Smooth muscle cell (in vitro differentiated cells): ENCODE measurements around the gene FAM83D. TPM values are rescaled to one million over a fixed set of nuclear protein-coding genes. Genes with fewer than 3 reads are reported as not detected.
A peak's percentile ranks its signal among the peaks of the same experiment; 100 is the strongest.

Experiments used
- DNase-seq: peaks from one replicate; lab custom pipeline; 2025; ENCODE audit not compliant: unreplicated experiment; lab: John Stamatoyannopoulos, UW
- H2AFZ ChIP-seq: fragments of 200-600 bp; sonication (generic); 2 replicates; pipeline ENCODE4 v1.6.0; 2016; ENCODE audit warnings: antibody characterized with exemption, low read depth, mild to moderate bottlenecking
- H3F3A ChIP-seq: fragments of 200-600 bp; sonication (generic); 2 replicates; pipeline ENCODE4 v1.6.0; 2017; ENCODE audit warnings: antibody characterized with exemption, low read depth
- H3K27ac ChIP-seq: fragments of 200-600 bp; sonication (generic); 2 replicates; pipeline ENCODE4 v1.5.1; 2016; ENCODE audit warnings: low read depth, mild to moderate bottlenecking
- H3K27me3 ChIP-seq: fragments of 200-600 bp; sonication (generic); 2 replicates; pipeline ENCODE4 v1.6.1; 2016; ENCODE audit warnings: low read depth, mild to moderate bottlenecking
- H3K36me3 ChIP-seq: fragments of 200-600 bp; sonication (generic); 2 replicates; pipeline ENCODE4 v1.5.1; 2016; ENCODE audit warnings: low read depth
- H3K4me1 ChIP-seq: fragments of 200-600 bp; sonication (generic); 2 replicates; pipeline ENCODE4 v1.5.1; 2016; ENCODE audit warnings: low read depth
- H3K4me2 ChIP-seq: fragments of 200-600 bp; sonication (generic); 2 replicates; pipeline ENCODE4 v1.6.0; 2016; ENCODE audit warnings: mild to moderate bottlenecking
- H3K4me3 ChIP-seq: fragments of 200-600 bp; sonication (generic); 2 replicates; pipeline ENCODE4 v1.5.1; 2016; ENCODE audit warnings: mild to moderate bottlenecking
- H3K79me2 ChIP-seq: fragments of 200-600 bp; sonication (generic); 2 replicates; pipeline ENCODE4 v1.6.0; 2016; ENCODE audit warnings: low read depth, mild to moderate bottlenecking
- H3K9ac ChIP-seq: fragments of 200-600 bp; sonication (generic); 2 replicates; pipeline ENCODE4 v1.6.0; 2016; ENCODE audit warnings: low read depth
- H3K9me3 ChIP-seq: fragments of 200-600 bp; sonication (generic); replicated peaks from 2 replicates; pipeline ENCODE4 v1.5.1; 2016; ENCODE audit warnings: low read depth
- H4K20me1 ChIP-seq: fragments of 200-600 bp; sonication (generic); 2 replicates; pipeline ENCODE4 v1.6.0; 2016; ENCODE audit warnings: low read depth
- CTCF ChIP-seq: fragments of 200-600 bp; sonication (generic); IDR thresholded peaks from 2 replicates; pipeline ENCODE4 v1.5.1; 2017; ENCODE audit warnings: borderline replicate concordance, mild to moderate bottlenecking, antibody characterized with exemption; ENCODE audit not compliant: insufficient read depth, poor library complexity, severe bottlenecking
- WGBS: methylation state at CpG from one replicate; pipeline ENCODE4 v1.1.7; 2016; ENCODE audit warnings: low lambda C conversion rate; 5-methylcytosine and 5-hydroxymethylcytosine counted together
- polyA plus RNA-seq: library from polyadenylated mRNA; unstranded; fragments of >200 nt; fragmentation: Nextera tagmentation; extraction: Ambion mirVana; gene quantifications from 2 replicates; pipeline ENCODE4 v1.2.1, GENCODE V29; 2016
- total RNA-seq: library from RNA; depleted of rRNA; stranded (reverse); fragments of >200 nt; gene quantifications from 2 replicates; pipeline ENCODE4 v1.2.3, GENCODE V29; 2014

FAM83D gene
- total and polyA plus RNA-seq, 2 experiments from 2014 or later, result 5.7 to 10.7 TPM

GRCh38 chr20:38932457-38933120, 6.4 kb downstream of the FAM83D start:
- H3F3A ChIP-seq, result no peaks in the 10 kb centered on the region
- no peak overlapping the region for H3K4me3 ChIP-seq
- H3K4me1 ChIP-seq, result peaks cover 16% of the 10 kb centered on the region
- TF ChIP-seq CTCF, result no peak
- no peaks in the 10 kb centered on the region for H4K20me1 ChIP-seq
- no peak overlapping the region for H3K27ac ChIP-seq
- no peaks in the 10 kb centered on the region for H3K36me3 ChIP-seq
- peak overlapping the region; percentile 54 for H2AFZ ChIP-seq
- H3K79me2 ChIP-seq, result peaks cover 61% of the 10 kb centered on the region
- no peaks in the 10 kb centered on the region for H3K9me3 ChIP-seq
- DNase-seq, result no peak
- 76% methylated on average over 9 of the region's 9 CpGs for WGBS
- peak overlapping the region; percentile 6 for H3K4me2 ChIP-seq
- no peak overlapping the region for H3K9ac ChIP-seq
- H3K27me3 ChIP-seq, result no peaks in the 10 kb centered on the region

GRCh38 chr20:38934530-38934929, 8.3 kb downstream of the FAM83D start:
- no peak overlapping the region for H3K9ac ChIP-seq
- no peaks in the 10 kb centered on the region for H3K9me3 ChIP-seq
- H3F3A ChIP-seq, result no peaks in the 10 kb centered on the region
- 97% methylated on average over 5 of the region's 5 CpGs for WGBS
- H3K27me3 ChIP-seq, result no peaks in the 10 kb centered on the region
- no peaks in the 10 kb centered on the region for H4K20me1 ChIP-seq
- H3K4me2 ChIP-seq, result no peak overlapping the region
- DNase-seq, result no peak
- no peak for TF ChIP-seq CTCF
- no peaks in the 10 kb centered on the region for H3K36me3 ChIP-seq
- H3K79me2 ChIP-seq, result peaks cover 44% of the 10 kb centered on the region
- H3K4me3 ChIP-seq, result no peak overlapping the region
- H3K4me1 ChIP-seq, result peaks cover 5% of the 10 kb centered on the region
- no peak overlapping the region for H2AFZ ChIP-seq
- no peak overlapping the region for H3K27ac ChIP-seq

GRCh38 chr20:38935285-38935684, 9.1 kb downstream of the FAM83D start:
- Histone ChIP-seq H3K27me3 (no peaks in the 10 kb centered on the region), H3K9me3 (no peaks in the 10 kb centered on the region), H4K20me1 (no peaks in the 10 kb centered on the region), H3K27ac (no peak overlapping the region), H3K4me3 (no peak overlapping the region), H2AFZ (no peak overlapping the region), H3F3A (no peaks in the 10 kb centered on the region), H3K36me3 (no peaks in the 10 kb centered on the region), H3K4me2 (no peak overlapping the region), H3K4me1 (peaks cover 5% of the 10 kb centered on the region), H3K79me2 (peaks cover 36% of the 10 kb centered on the region), H3K9ac (no peak overlapping the region)
- TF ChIP-seq CTCF, result no peak
- no peak for DNase-seq
- 40% methylated on average over 3 of the region's 3 CpGs for WGBS

- no peaks in the 10 kb centered on the region for H3F3A ChIP-seq
Observed at GRCh38 chr20:38935967-38936407, 9.8 kb downstream of the FAM83D start.

More at GRCh38 chr20:38935967-38936407, 9.8 kb downstream of the FAM83D start:
- Histone ChIP-seq H3K27me3 (no peaks in the 10 kb centered on the region), H3K9ac (no peak overlapping the region), H2AFZ (no peak overlapping the region), H3K9me3 (no peaks in the 10 kb centered on the region), H3K36me3 (no peaks in the 10 kb centered on the region), H4K20me1 (no peaks in the 10 kb centered on the region), H3K4me3 (no peak overlapping the region), H3K4me1 (peaks cover 5% of the 10 kb centered on the region), H3K79me2 (peaks cover 29% of the 10 kb centered on the region), H3K27ac (no peak overlapping the region), H3K4me2 (no peak overlapping the region)
- no peak for TF ChIP-seq CTCF
- no peak for DNase-seq
- WGBS, result 76% methylated on average over 5 of the region's 5 CpGs
